ENCODE data around the gene RNU4-1.

GRCh38 chr12:120261951-120262851 is 30.8 kb downstream of the RNU4-1 start:
- TF ChIP-seq, protein P1, sequence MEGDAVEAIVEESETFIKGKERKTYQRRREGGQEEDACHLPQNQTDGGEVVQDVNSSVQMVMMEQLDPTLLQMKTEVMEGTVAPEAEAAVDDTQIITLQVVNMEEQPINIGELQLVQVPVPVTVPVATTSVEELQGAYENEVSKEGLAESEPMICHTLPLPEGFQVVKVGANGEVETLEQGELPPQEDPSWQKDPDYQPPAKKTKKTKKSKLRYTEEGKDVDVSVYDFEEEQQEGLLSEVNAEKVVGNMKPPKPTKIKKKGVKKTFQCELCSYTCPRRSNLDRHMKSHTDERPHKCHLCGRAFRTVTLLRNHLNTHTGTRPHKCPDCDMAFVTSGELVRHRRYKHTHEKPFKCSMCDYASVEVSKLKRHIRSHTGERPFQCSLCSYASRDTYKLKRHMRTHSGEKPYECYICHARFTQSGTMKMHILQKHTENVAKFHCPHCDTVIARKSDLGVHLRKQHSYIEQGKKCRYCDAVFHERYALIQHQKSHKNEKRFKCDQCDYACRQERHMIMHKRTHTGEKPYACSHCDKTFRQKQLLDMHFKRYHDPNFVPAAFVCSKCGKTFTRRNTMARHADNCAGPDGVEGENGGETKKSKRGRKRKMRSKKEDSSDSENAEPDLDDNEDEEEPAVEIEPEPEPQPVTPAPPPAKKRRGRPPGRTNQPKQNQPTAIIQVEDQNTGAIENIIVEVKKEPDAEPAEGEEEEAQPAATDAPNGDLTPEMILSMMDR (IDR thresholded peaks at IDR 0.05 in 2 of 3, conservative IDR thresholded peaks at IDR 0.05 in 1 of 3; ENCODE audit: borderline replicate concordance in 1 of 3, insufficient read depth in 1 of 3, low read depth in 2 of 3, low read length in 2 of 3), result no peak
- TF ChIP-seq POLR2A (IDR thresholded peaks at IDR 0.05; ENCODE audit: borderline replicate concordance, extremely low read depth, insufficient read depth, insufficient read length) (no peak), POLR2AphosphoS5 (IDR thresholded peaks at IDR 0.05; ENCODE audit: low read depth, low read length) (no peak; the same call in 1 of the 2 replicates), EGR1 (IDR thresholded peaks at IDR 0.05; ENCODE audit: low read depth) (no peak), FOSL1 (IDR thresholded peaks at IDR 0.05; ENCODE audit: low read depth) (no peak), JUND (IDR thresholded peaks at IDR 0.05) (no peak), REST (IDR thresholded peaks at IDR 0.05; ENCODE audit: low read depth) (no peak), SIN3A (IDR thresholded peaks at IDR 0.05; ENCODE audit: low read depth) (no peak)
